ENCODE results near the gene SND1. TPM values are rescaled to one million over a fixed set of nuclear protein-coding genes. Genes with fewer than 3 reads are reported as not detected.
"Not testable (repeated sequence)": the region's sequence is repeated elsewhere in the genome, so short reads cannot be mapped to it uniquely, and the experiment has no call there.

Gene SND1
- total RNA-seq, 6 experiments from 2014 or later: 217 to 259 (median 247) TPM

- H3K27me3 Mint-ChIP-seq (ENCODE audit: insufficient read depth): 0 out of 2 replicates have a peak, but pooled peaks cover 1% of the 10 kb centered on the region
- H3K27ac Mint-ChIP-seq: no peak overlapping the region
- H3K4me1 Mint-ChIP-seq (ENCODE audit: low read depth): peaks cover 8% of the 10 kb centered on the region
- H3K4me3 Mint-ChIP-seq: no peak overlapping the region
- H3K9me3 Mint-ChIP-seq: peaks cover 7% of the 10 kb centered on the region
- H3K36me3 Mint-ChIP-seq (ENCODE audit: low read depth): peaks cover 20% of the 10 kb centered on the region
- no peak for DNase-seq
- no peak for TF ChIP-seq CTCF (IDR thresholded peaks at IDR 0.05)
Observed at GRCh38 chr7:127831318-127832219, 179.6 kb downstream of the SND1 start.

- no peak for TF ChIP-seq CTCF (IDR thresholded peaks at IDR 0.05)
- Mint-ChIP-seq H3K9me3 (peaks cover 7% of the 10 kb centered on the region), H3K36me3 (ENCODE audit: low read depth) (peaks cover 27% of the 10 kb centered on the region), H3K27me3 (ENCODE audit: insufficient read depth) (0 out of 2 replicates have a peak, but pooled peaks cover 1% of the 10 kb centered on the region), H3K27ac (no peak overlapping the region), H3K4me3 (no peak overlapping the region), H3K4me1 (ENCODE audit: low read depth) (peaks cover 8% of the 10 kb centered on the region)
- DNase-seq: no peak
Observed at GRCh38 chr7:127832592-127832991, 180.6 kb downstream of the SND1 start.

- peaks cover 34% of the 10 kb centered on the region for H3K36me3 Mint-ChIP-seq (ENCODE audit: low read depth)
- peaks cover 8% of the 10 kb centered on the region for H3K4me1 Mint-ChIP-seq (ENCODE audit: low read depth)
- H3K9me3 Mint-ChIP-seq: peaks cover 13% of the 10 kb centered on the region
- H3K27ac Mint-ChIP-seq: no peak overlapping the region
- H3K4me3 Mint-ChIP-seq: no peak overlapping the region
- TF ChIP-seq CTCF (IDR thresholded peaks at IDR 0.05): no peak
- H3K27me3 Mint-ChIP-seq (ENCODE audit: insufficient read depth): 0 out of 2 replicates have a peak, but pooled peaks cover 1% of the 10 kb centered on the region
- no peak for DNase-seq
Observed at GRCh38 chr7:127833641-127834040, 181.6 kb downstream of the SND1 start.

GRCh38 chr7:127835679-127836078, 183.7 kb downstream of the SND1 start:
- Mint-ChIP-seq H3K27me3 (ENCODE audit: insufficient read depth) (0 out of 2 replicates have a peak, but pooled peaks cover 1% of the 10 kb centered on the region), H3K4me3 (no peak overlapping the region), H3K36me3 (ENCODE audit: low read depth) (peaks cover 34% of the 10 kb centered on the region), H3K4me1 (ENCODE audit: low read depth) (peaks cover 14% of the 10 kb centered on the region), H3K27ac (no peak overlapping the region), H3K9me3 (peaks cover 13% of the 10 kb centered on the region)
- TF ChIP-seq CTCF (IDR thresholded peaks at IDR 0.05): no peak
- no peak for DNase-seq

GRCh38 chr7:127837816-127838410, 185.9 kb downstream of the SND1 start:
- Mint-ChIP-seq H3K36me3 (ENCODE audit: low read depth) (peaks cover 34% of the 10 kb centered on the region), H3K4me1 (ENCODE audit: low read depth) (peaks cover 23% of the 10 kb centered on the region), H3K9me3 (peaks cover 13% of the 10 kb centered on the region)
- not testable (repeated sequence) for H3K4me3 Mint-ChIP-seq; H3K27ac Mint-ChIP-seq; DNase-seq; H3K27me3 Mint-ChIP-seq (ENCODE audit: insufficient read depth)
